HEK293 (cell line): Measurements from ENCODE around the gene VWA5A.

ENCODE experiments used
- CTCF ChIA-PET: fragments of 350-600 bp; formaldehyde crosslinking; extraction: SDS; loops from one replicate; lab custom pipeline; 2021; ENCODE audit warnings: antibody characterized with exemption; lab: Yijun Ruan, JAX
- POLR2A ChIA-PET: fragments of 300-600 bp; formaldehyde crosslinking; extraction: SDS; loops from one replicate; lab custom pipeline; 2020; ENCODE audit warnings: antibody characterized with exemption, inconsistent platforms; lab: Yijun Ruan, JAX
- H3K27ac ChIP-seq: fragments of 200-500 bp; sonication (Bioruptor generic); 2 replicates; pipeline ENCODE4 v1.5.1; 2014; ENCODE audit warnings: low read depth, low read length, control low read depth, inconsistent platforms; ENCODE audit errors: extremely low read depth
- H3K36me3 ChIP-seq, 2 experiments: fragments of 200-500 bp in 1 of 2; sonication (Bioruptor generic) in 1 of 2; 1 replicate in 1 of 2; 2 replicates in 1 of 2; pipeline ENCODE4 v1.5.1; 2014 to 2017; ENCODE audit warnings: inconsistent platforms in 2 of 2, low read length in 2 of 2; ENCODE audit not compliant: control insufficient read depth in 2 of 2, insufficient read depth in 1 of 2
- H3K4me1 ChIP-seq: fragments of 200-500 bp; sonication (Bioruptor generic); 2 replicates; pipeline ENCODE4 v1.5.1; 2014; ENCODE audit warnings: mild to moderate bottlenecking, low read length, inconsistent platforms; ENCODE audit not compliant: control insufficient read depth, insufficient read depth
- H3K4me3 ChIP-seq: 2 replicates; pipeline ENCODE4 v1.5.1; 2011; ENCODE audit warnings: low read depth, mild to moderate bottlenecking, control low read depth, low read length, moderate library complexity
- H3K9me3 ChIP-seq: fragments of 200-500 bp; sonication (Bioruptor generic); 2 replicates; pipeline ENCODE4 v1.5.1; 2014; ENCODE audit warnings: low read depth, low read length, inconsistent platforms; ENCODE audit not compliant: control insufficient read depth, insufficient read depth
- AEBP2 ChIP-seq: fragments of 450-650 bp; formaldehyde crosslinking; IDR thresholded peaks from 2 replicates; pipeline ENCODE4 v1.5.1; 2016; ENCODE audit warnings: missing biosample characterization, missing genetic modification characterization, borderline replicate concordance
- GFI1B ChIP-seq: fragments of 450-650 bp; formaldehyde crosslinking; IDR thresholded peaks from 2 replicates; pipeline ENCODE4 v1.5.1; 2016; ENCODE audit warnings: missing biosample characterization, missing genetic modification characterization
- PATZ1 ChIP-seq: fragments of 450-650 bp; formaldehyde crosslinking; IDR thresholded peaks from 2 replicates; pipeline ENCODE4 v1.5.1; 2016; ENCODE audit warnings: missing biosample characterization, missing genetic modification characterization
- PRDM4 ChIP-seq: fragments of 450-650 bp; formaldehyde crosslinking; IDR thresholded peaks from 2 replicates; pipeline ENCODE4 v1.5.1; 2017; ENCODE audit warnings: missing biosample characterization, missing genetic modification characterization
- SCRT2 ChIP-seq: fragments of 450-650 bp; formaldehyde crosslinking; IDR thresholded peaks from 2 replicates; pipeline ENCODE4 v1.5.1; 2016; ENCODE audit warnings: missing biosample characterization, missing genetic modification characterization
- SP3 ChIP-seq: fragments of 450-650 bp; formaldehyde crosslinking; IDR thresholded peaks from 2 replicates; pipeline ENCODE4 v1.5.1; 2016; ENCODE audit warnings: missing biosample characterization, missing genetic modification characterization
- TCF7L2 ChIP-seq: IDR thresholded peaks from 2 replicates; pipeline ENCODE4 v1.6.1; 2011; ENCODE audit warnings: low read depth, mild to moderate bottlenecking, inconsistent platforms, low read length, moderate library complexity, borderline replicate concordance
- ZBTB21 ChIP-seq: fragments of 450-650 bp; formaldehyde crosslinking; IDR thresholded peaks from 2 replicates; pipeline ENCODE4 v1.5.1; 2017; ENCODE audit warnings: missing biosample characterization, missing genetic modification characterization
- ZBTB44 ChIP-seq: fragments of 450-650 bp; IDR thresholded peaks from 2 replicates; pipeline ENCODE4 v1.5.1; 2018; ENCODE audit warnings: missing biosample characterization, mild to moderate bottlenecking, missing genetic modification characterization
- ZEB2 ChIP-seq: fragments of 450-650 bp; formaldehyde crosslinking; IDR thresholded peaks from 2 replicates; pipeline ENCODE4 v1.5.1; 2016; ENCODE audit warnings: missing biosample characterization, missing genetic modification characterization
- ZFP3 ChIP-seq: fragments of 450-650 bp; formaldehyde crosslinking; IDR thresholded peaks from 2 replicates; pipeline ENCODE4 v1.5.1; 2016; ENCODE audit warnings: low read depth, missing biosample characterization, missing genetic modification characterization
- ZFP37 ChIP-seq: fragments of 450-650 bp; formaldehyde crosslinking; IDR thresholded peaks from 2 replicates; pipeline ENCODE4 v1.5.1; 2016; ENCODE audit warnings: missing biosample characterization, missing genetic modification characterization
- ZFP41 ChIP-seq: fragments of 450-650 bp; formaldehyde crosslinking; IDR thresholded peaks from 2 replicates; pipeline ENCODE4 v1.5.1; 2016; ENCODE audit warnings: missing biosample characterization, missing genetic modification characterization, borderline replicate concordance
- ZNF155 ChIP-seq: fragments of 450-650 bp; formaldehyde crosslinking; IDR thresholded peaks from 2 replicates; pipeline ENCODE4 v1.5.1; 2016; ENCODE audit warnings: missing biosample characterization, missing genetic modification characterization
- ZNF214 ChIP-seq: fragments of 450-650 bp; formaldehyde crosslinking; IDR thresholded peaks from 2 replicates; pipeline ENCODE4 v1.5.1; 2017; ENCODE audit warnings: missing biosample characterization, mild to moderate bottlenecking, missing genetic modification characterization, borderline replicate concordance
- ZNF223 ChIP-seq: fragments of 450-650 bp; formaldehyde crosslinking; IDR thresholded peaks from 2 replicates; pipeline ENCODE4 v1.5.1; 2016; ENCODE audit warnings: missing biosample characterization, missing genetic modification characterization
- ZNF24 ChIP-seq: fragments of 450-650 bp; formaldehyde crosslinking; IDR thresholded peaks from 2 replicates; pipeline ENCODE4 v1.5.1; 2016; ENCODE audit warnings: missing biosample characterization, missing genetic modification characterization
- ZNF292 ChIP-seq: fragments of 450-650 bp; formaldehyde crosslinking; IDR thresholded peaks from 2 replicates; pipeline ENCODE4 v1.5.1; 2016; ENCODE audit warnings: low read depth, missing biosample characterization, missing genetic modification characterization, borderline replicate concordance
- ZNF311 ChIP-seq: fragments of 450-650 bp; formaldehyde crosslinking; IDR thresholded peaks from 2 replicates; pipeline ENCODE4 v1.5.1; 2017; ENCODE audit warnings: missing biosample characterization, missing genetic modification characterization, borderline replicate concordance
- ZNF362 ChIP-seq: fragments of 450-650 bp; formaldehyde crosslinking; IDR thresholded peaks from 2 replicates; pipeline ENCODE4 v1.5.1; 2016; ENCODE audit warnings: missing biosample characterization, missing genetic modification characterization
- ZNF404 ChIP-seq: fragments of 450-650 bp; formaldehyde crosslinking; IDR thresholded peaks from 2 replicates; pipeline ENCODE4 v1.5.1; 2017; ENCODE audit warnings: missing biosample characterization, missing genetic modification characterization
- ZNF449 ChIP-seq: fragments of 450-650 bp; formaldehyde crosslinking; IDR thresholded peaks from 2 replicates; pipeline ENCODE4 v1.5.1; 2017; ENCODE audit warnings: missing biosample characterization, mild to moderate bottlenecking, missing genetic modification characterization, moderate library complexity
- ZNF529 ChIP-seq: fragments of 450-650 bp; formaldehyde crosslinking; IDR thresholded peaks from 2 replicates; pipeline ENCODE4 v1.5.1; 2017; ENCODE audit warnings: missing genetic modification characterization, missing biosample characterization; ENCODE audit not compliant: insufficient replicate concordance
- ZNF530 ChIP-seq: fragments of 450-650 bp; formaldehyde crosslinking; IDR thresholded peaks from 2 replicates; pipeline ENCODE4 v1.5.1; 2016; ENCODE audit warnings: low read depth, missing biosample characterization, missing genetic modification characterization
- ZNF544 ChIP-seq: fragments of 450-650 bp; formaldehyde crosslinking; IDR thresholded peaks from 2 replicates; pipeline ENCODE4 v1.5.0; 2017; ENCODE audit warnings: missing biosample characterization, missing genetic modification characterization
- ZNF560 ChIP-seq: fragments of 450-650 bp; formaldehyde crosslinking; IDR thresholded peaks from 2 replicates; pipeline ENCODE4 v1.5.1; 2017; ENCODE audit warnings: missing biosample characterization, missing genetic modification characterization, borderline replicate concordance
- ZNF623 ChIP-seq: fragments of 450-650 bp; formaldehyde crosslinking; IDR thresholded peaks from 2 replicates; pipeline ENCODE4 v1.5.1; 2016; ENCODE audit warnings: missing biosample characterization, missing genetic modification characterization
- ZNF654 ChIP-seq: fragments of 450-650 bp; formaldehyde crosslinking; IDR thresholded peaks from 2 replicates; pipeline ENCODE4 v1.5.1; 2016; ENCODE audit warnings: low read depth, missing biosample characterization, missing genetic modification characterization
- ZNF677 ChIP-seq: fragments of 450-650 bp; IDR thresholded peaks from 2 replicates; pipeline ENCODE4 v1.5.0; 2018; ENCODE audit warnings: missing biosample characterization, mild to moderate bottlenecking, missing genetic modification characterization, moderate library complexity

The VWA5A gene

GRCh38 chr11:124072147-124072546 lies 43.1 kb upstream of the VWA5A start:
- CTCF ChIA-PET, result interaction anchor here (0.6 to 4.9 kb wide), 25 partner anchors 9 to 691 kb away, joined by 3 to 57 read pairs (median 3); partner anchors contain the start of gene OR10G7
- H3K27ac ChIP-seq, result no peak overlapping the region
- no peaks in the 10 kb centered on the region for H3K9me3 ChIP-seq
- no peak overlapping the region for H3K4me3 ChIP-seq
- POLR2A ChIA-PET, result no interaction called here
- H3K36me3 ChIP-seq, result no peaks in the 10 kb centered on the region
- H3K4me1 ChIP-seq, result no peaks in the 10 kb centered on the region
- TF ChIP-seq ZNF449 (tag by site-specific recombination) (no peak), ZNF311 (tag by site-specific recombination) (no peak), ZNF529 (peak; percentile 22), ZNF155 (tag by site-specific recombination) (no peak), ZFP37 (tag by site-specific recombination) (0 out of 2 replicates have a peak, but pooled peaks have one; percentile 41), ZNF292 (tag by site-specific recombination) (0 out of 2 replicates have a peak, but pooled peaks have one; percentile 25), SP3 (no peak), ZNF654 (peak; percentile 41), ZBTB44 (no peak), ZNF223 (tag by site-specific recombination) (no peak), TCF7L2 (no peak), GFI1B (tag by site-specific recombination) (no peak), SCRT2 (tag by site-specific recombination) (no peak), ZNF362 (tag by site-specific recombination) (no peak), ZFP41 (tag by site-specific recombination) (no peak), PATZ1 (no peak), ZNF404 (tag by site-specific recombination) (0 out of 2 replicates have a peak, but pooled peaks have one; percentile 46), ZEB2 (no peak), AEBP2 (tag by site-specific recombination) (peak; percentile 62; the same call in 1 of the 2 replicates), ZNF530 (no peak), ZNF623 (tag by site-specific recombination) (peak; percentile 71), ZNF677 (tag by site-specific recombination) (no peak), ZNF24 (tag by site-specific recombination) (no peak), ZNF214 (tag by site-specific recombination) (no peak), ZNF544 (tag by site-specific recombination) (no peak), ZBTB21 (tag by site-specific recombination) (no peak), ZFP3 (tag by site-specific recombination) (no peak), ZNF560 (peak; percentile 25; the same call in 1 of the 2 replicates), PRDM4 (tag by site-specific recombination) (no peak)
